OCI-LY3 (cell line): Measurements from ENCODE around the gene CRYGC.

ENCODE experiments used
- H2AFZ ChIP-seq: fragments of 200-600, 300-600 bp; shearing (Covaris generic); 2 replicates; pipeline ENCODE4 v1.6.0; 2014; ENCODE audit warnings: antibody characterized with exemption, low read depth, low read length
- H3K27ac ChIP-seq: fragments of 200-600, 300-600 bp; sonication (generic); 2 replicates; pipeline ENCODE4 v1.5.1; 2014; ENCODE audit warnings: mild to moderate bottlenecking, low read length, moderate library complexity, mixed read lengths
- H3K27me3 ChIP-seq: fragments of 200-600, 300-600 bp; sonication (generic); 2 replicates; pipeline ENCODE4 v1.6.1; 2014; ENCODE audit warnings: low read depth, low read length, mixed read lengths
- H3K36me3 ChIP-seq: fragments of 200-600, 300-600 bp; sonication (generic); replicated peaks from 2 replicates; pipeline ENCODE3; 2014; ENCODE audit warnings: low read depth, low read length, mixed read lengths
- H3K4me1 ChIP-seq: fragments of 300-600, 200-600 bp; sonication (generic); 2 replicates; pipeline ENCODE4 v1.6.1; 2014; ENCODE audit warnings: low read length, mixed read lengths
- H3K4me2 ChIP-seq: fragments of 200-600, 300-600 bp; sonication (generic); 2 replicates; pipeline ENCODE4 v1.6.1; 2014; ENCODE audit warnings: low read length, mixed read lengths
- H3K4me3 ChIP-seq: fragments of 300-600, 200-600 bp; sonication (generic); 2 replicates; pipeline ENCODE4 v1.5.1; 2014; ENCODE audit warnings: antibody characterized with exemption, mild to moderate bottlenecking, low read length, moderate library complexity
- H3K79me2 ChIP-seq: fragments of 300-600, 200-600 bp; shearing (Covaris generic); 2 replicates; pipeline ENCODE4 v1.6.1; 2014; ENCODE audit warnings: mild to moderate bottlenecking, low read length, mixed read lengths
- H3K9ac ChIP-seq: fragments of 300-600, 200-600 bp; shearing (Covaris generic); 2 replicates; pipeline ENCODE4 v1.6.0; 2014; ENCODE audit warnings: mild to moderate bottlenecking, low read length, moderate library complexity
- H3K9me3 ChIP-seq: fragments of 200-600, 300-600 bp; shearing (Covaris generic); 2 replicates; pipeline ENCODE4 v1.6.1; 2014; ENCODE audit warnings: low read length, mixed read lengths; ENCODE audit not compliant: insufficient read depth
- H4K20me1 ChIP-seq: fragments of 200-600, 300-600 bp; sonication (generic); 2 replicates; pipeline ENCODE4 v1.6.1; 2016; ENCODE audit warnings: low read length, mixed read lengths; ENCODE audit not compliant: insufficient read depth
- CTCF ChIP-seq: fragments of 200-600, 300-600 bp; sonication (generic); IDR thresholded peaks from 2 replicates; pipeline ENCODE4 v1.5.1; 2014; ENCODE audit warnings: antibody characterized with exemption, low read length, low read depth
- EZH2phosphoT487 ChIP-seq: fragments of 200-600 bp; shearing (Covaris generic); IDR thresholded peaks from 2 replicates; pipeline ENCODE4 v1.6.1; 2018; ENCODE audit warnings: antibody characterized with exemption, mixed run types, low read depth

Gene CRYGC

DNA sequence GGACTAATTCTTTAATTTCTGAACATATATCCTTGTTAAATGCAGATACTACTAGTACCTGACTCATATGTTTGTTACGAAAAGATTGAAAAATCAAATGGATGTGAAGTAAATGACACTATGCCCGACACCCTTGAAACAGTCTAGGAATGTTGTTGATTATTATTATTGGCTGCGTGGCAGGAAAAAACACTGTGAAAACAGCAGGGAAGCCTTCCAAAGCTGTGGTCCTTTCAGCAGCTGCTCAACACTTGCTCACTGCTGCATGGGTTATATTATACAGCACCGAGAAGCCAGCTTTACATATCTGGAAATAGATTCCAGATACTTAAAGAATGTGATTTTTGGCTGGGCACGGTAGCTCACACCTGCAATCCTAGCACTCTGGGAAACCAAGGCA lies 31.8 kb downstream of the CRYGC start:
- Histone ChIP-seq H3K27ac (no peak overlapping the region), H3K4me3 (no peak overlapping the region), H3K4me2 (no peak overlapping the region), H3K9me3 (no peaks in the 10 kb centered on the region), H3K27me3 (no peaks in the 10 kb centered on the region), H3K79me2 (no peaks in the 10 kb centered on the region), H3K36me3 (no peaks in the 10 kb centered on the region), H2AFZ (no peak overlapping the region), H3K4me1 (no peaks in the 10 kb centered on the region), H4K20me1 (no peaks in the 10 kb centered on the region), H3K9ac (no peak overlapping the region)
- TF ChIP-seq EZH2phosphoT487 (no peak), CTCF (no peak)

GRCh38 chr2:208097313-208097712 lies 32.3 kb downstream of the CRYGC start:
- Histone ChIP-seq H3K4me2 (no peak overlapping the region), H3K9ac (no peak overlapping the region), H4K20me1 (no peaks in the 10 kb centered on the region), H3K79me2 (no peaks in the 10 kb centered on the region), H3K36me3 (no peaks in the 10 kb centered on the region), H3K27ac (no peak overlapping the region), H3K4me1 (no peaks in the 10 kb centered on the region), H3K4me3 (no peak overlapping the region), H2AFZ (no peak overlapping the region), H3K27me3 (no peaks in the 10 kb centered on the region), H3K9me3 (no peaks in the 10 kb centered on the region)
- TF ChIP-seq CTCF = no peak
- no peak for TF ChIP-seq EZH2phosphoT487

DNA sequence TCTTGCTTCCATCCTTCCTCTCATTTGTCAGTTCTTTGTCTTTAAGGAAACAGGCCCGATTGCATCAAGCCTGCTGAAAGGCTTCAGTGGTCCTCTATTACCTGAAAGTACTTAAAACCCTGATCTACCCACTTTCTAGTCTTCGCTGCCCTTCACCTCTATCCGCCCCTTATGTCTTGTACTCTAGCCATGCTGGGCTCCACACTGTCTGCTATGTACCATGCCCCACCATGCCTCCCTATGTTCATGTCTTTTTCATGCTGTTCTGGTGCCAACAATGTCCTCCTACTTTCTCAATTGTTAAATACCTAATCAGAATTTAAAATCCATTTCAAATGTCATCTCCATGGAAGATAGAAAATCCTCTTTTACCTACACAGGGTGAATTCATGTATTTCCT lies 33.5 kb downstream of the CRYGC start:
- H3K4me2 ChIP-seq = no peak overlapping the region
- H3K27ac ChIP-seq = no peak overlapping the region
- H3K9me3 ChIP-seq = no peaks in the 10 kb centered on the region
- H3K27me3 ChIP-seq = no peaks in the 10 kb centered on the region
- no peaks in the 10 kb centered on the region for H3K4me1 ChIP-seq
- H3K9ac ChIP-seq = no peak overlapping the region
- no peaks in the 10 kb centered on the region for H3K36me3 ChIP-seq
- no peak overlapping the region for H2AFZ ChIP-seq
- H3K4me3 ChIP-seq = no peak overlapping the region
- no peaks in the 10 kb centered on the region for H4K20me1 ChIP-seq
- TF ChIP-seq EZH2phosphoT487 (no peak), CTCF (no peak)
- no peaks in the 10 kb centered on the region for H3K79me2 ChIP-seq

DNA sequence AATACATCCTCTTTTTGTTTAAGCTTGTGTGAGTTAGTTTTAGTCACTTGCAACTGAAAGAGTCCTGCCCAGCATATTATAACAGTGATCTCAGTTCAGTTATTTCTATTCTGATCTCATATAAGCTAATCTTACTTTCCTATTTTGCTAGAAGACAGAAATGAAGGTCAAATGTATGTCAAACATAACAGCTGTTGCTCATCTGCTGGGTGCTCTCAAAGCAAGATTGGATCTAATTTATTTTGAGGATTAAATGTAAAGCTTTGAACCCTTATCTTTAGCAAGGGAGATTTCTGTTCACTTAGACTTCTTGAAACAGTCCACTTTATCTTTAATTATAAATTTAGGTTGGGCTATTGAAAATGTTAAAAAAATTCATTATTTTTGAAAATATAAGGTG lies 36.5 kb downstream of the CRYGC start:
- TF ChIP-seq EZH2phosphoT487 = no peak
- no peak for TF ChIP-seq CTCF
- Histone ChIP-seq H3K27ac (no peak overlapping the region), H3K9ac (no peak overlapping the region)

More for the DNA sequence above, 36.5 kb downstream of the CRYGC start:
- H3K36me3 ChIP-seq = no peaks in the 10 kb centered on the region
- no peaks in the 10 kb centered on the region for H4K20me1 ChIP-seq
- H3K4me2 ChIP-seq = no peak overlapping the region
- no peaks in the 10 kb centered on the region for H3K9me3 ChIP-seq
- H3K79me2 ChIP-seq = no peaks in the 10 kb centered on the region
- no peaks in the 10 kb centered on the region for H3K4me1 ChIP-seq
- no peaks in the 10 kb centered on the region for H3K27me3 ChIP-seq
- H2AFZ ChIP-seq = no peak overlapping the region
- no peak overlapping the region for H3K4me3 ChIP-seq
